NCI-H1048 (cell line): ENCODE measurements around the gene KRTAP10-4.
"Not testable (repeated sequence)": the region's sequence is repeated elsewhere in the genome, so short reads cannot be mapped to it uniquely, and the experiment has no call there.

Experiments used
- DNase-seq: peaks from one replicate; lab custom pipeline; 2025; lab: John Stamatoyannopoulos, UW

Gene KRTAP10-4

GRCh38 chr21:44573630-44574456, at the start of gene KRTAP10-4:
Gene KRTAP10-4 (plus strand): TSS chr21:44573729. CDS start chr21:44573759, 30 bp downstream.
- DNase-seq, result not testable (repeated sequence)

GRCh38 chr21:44524414-44525371, 48.8 kb upstream of the KRTAP10-4 start:
- no peak for DNase-seq

- DNase-seq, result no peak
Observed at GRCh38 chr21:44525391-44526095, 48.0 kb upstream of the KRTAP10-4 start.

- DNase-seq, result no peak
Observed at GRCh38 chr21:44526096-44526997, 47.2 kb upstream of the KRTAP10-4 start.

- no peak for DNase-seq
Observed at GRCh38 chr21:44527156-44527982, 46.2 kb upstream of the KRTAP10-4 start.

- DNase-seq, result no peak
Observed at GRCh38 chr21:44527983-44528633, 45.4 kb upstream of the KRTAP10-4 start.

- no peak for DNase-seq
Observed at GRCh38 chr21:44528634-44528995, 44.9 kb upstream of the KRTAP10-4 start.

GRCh38 chr21:44529011-44529421, 44.5 kb upstream of the KRTAP10-4 start:
- no peak for DNase-seq

- no peak for DNase-seq
Observed at GRCh38 chr21:44529503-44530125, 43.9 kb upstream of the KRTAP10-4 start.

- DNase-seq, result no peak
Observed at GRCh38 chr21:44530221-44530902, 43.2 kb upstream of the KRTAP10-4 start.

- no peak for DNase-seq
Observed at GRCh38 chr21:44530903-44531605, 42.5 kb upstream of the KRTAP10-4 start.

GRCh38 chr21:44531606-44532564, 41.6 kb upstream of the KRTAP10-4 start:
- DNase-seq, result no peak

- DNase-seq, result no peak
Observed at GRCh38 chr21:44532712-44533111, 40.8 kb upstream of the KRTAP10-4 start.

GRCh38 chr21:44533121-44533890, 40.2 kb upstream of the KRTAP10-4 start:
- no peak for DNase-seq

- DNase-seq, result no peak
Observed at GRCh38 chr21:44533891-44534627, 39.5 kb upstream of the KRTAP10-4 start.
